ENCODE data around the gene DOCK8.

DOCK8 gene

DNA sequence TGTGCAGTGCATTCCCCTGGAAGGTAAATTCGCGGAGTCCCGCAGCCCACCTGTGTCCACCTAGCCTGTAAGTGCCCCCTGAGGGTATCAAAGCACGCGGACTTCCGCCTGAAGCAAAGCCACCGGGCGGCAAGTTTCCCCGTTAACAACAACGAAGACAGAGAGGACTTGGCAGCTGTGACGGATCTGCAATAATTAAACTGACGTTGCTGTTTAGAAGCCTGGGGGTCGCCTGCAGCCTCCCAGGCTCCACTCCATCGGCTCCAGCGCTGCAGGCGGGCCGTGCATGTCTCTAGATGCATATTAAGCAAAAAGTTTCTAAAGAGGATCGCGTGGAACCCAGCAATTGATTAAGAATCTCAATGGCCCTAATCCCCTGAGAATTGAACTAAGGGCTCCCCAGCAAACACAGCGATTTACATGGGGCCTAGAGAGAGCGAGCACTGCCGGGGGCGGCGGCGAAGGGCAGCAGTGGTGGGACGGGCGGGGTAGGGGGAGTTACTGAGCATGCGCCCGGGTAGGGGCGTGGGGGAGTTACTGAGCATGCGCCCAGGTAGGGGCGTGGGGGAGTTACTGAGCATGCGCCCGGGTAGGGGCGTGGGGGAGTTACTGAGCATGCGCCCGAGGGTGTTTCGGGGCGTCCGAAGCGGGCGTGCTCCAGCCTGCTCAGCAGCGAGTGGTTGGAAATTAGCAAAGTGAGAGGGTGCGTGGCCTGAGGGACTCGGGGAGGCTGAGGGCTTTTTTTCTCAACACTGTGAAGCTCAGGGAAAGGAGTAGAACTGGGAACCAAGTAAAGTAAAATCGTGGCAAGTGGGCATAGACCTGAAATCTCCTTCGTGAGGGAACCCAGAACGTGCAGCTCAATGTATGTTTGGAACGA is 255.2 kb downstream of the DOCK8 start:
- DNase-seq: peak; percentile 90

DNA sequence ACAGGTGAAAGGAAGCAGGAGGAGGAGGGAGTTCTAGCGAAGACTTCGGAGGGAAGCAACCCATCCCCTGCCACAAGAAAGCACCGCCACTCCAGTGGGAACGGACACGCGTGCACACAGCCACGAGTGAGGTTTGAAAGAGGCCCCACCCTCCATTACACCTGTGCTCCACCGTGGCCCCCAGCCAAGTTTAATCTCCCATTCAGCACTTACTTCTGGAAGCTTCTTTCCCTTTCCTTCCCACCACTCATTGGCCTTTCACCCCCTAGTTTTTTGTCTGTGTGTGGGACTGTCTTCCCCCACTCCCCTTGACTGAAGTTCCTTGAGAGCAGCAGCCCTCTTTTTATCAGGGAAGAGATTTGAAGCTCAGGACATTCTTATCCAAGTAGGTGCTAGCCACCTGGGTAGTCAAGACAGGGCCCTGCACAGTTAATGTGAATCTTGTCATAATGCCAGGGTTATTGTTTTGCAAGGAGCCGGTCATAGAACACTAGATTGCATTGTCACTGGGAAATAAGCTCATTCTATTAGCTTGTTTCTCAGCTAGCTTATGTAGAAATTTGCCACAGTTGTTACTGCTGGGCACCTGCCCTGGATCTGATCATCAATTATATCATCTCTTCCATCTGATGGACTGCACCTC is 256.0 kb downstream of the DOCK8 start:
- peak; percentile 51 for DNase-seq

DNA sequence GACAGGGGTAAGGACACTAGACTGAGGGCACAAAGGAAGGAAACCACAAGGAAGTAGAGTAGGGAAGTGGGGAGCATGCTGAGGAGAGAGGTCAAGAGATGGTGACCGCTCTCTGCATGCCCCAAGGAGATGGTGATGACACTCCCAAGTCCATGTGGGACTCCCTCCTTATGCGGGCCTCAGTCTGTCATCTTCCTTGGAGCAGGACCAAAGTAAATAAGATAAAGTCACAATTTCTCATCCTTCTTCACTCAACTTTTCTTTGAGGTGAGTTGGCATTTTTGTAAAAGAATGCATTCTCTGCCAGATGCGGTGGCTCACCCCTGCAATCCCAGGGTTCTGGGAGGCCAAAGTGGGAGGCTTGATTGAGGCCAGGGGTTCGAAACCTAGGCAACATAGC is 256.7 kb downstream of the DOCK8 start:
- no peak for DNase-seq

GRCh38 chr9:472479-473075 is 257.9 kb downstream of the DOCK8 start:
- no peak for DNase-seq

DNA sequence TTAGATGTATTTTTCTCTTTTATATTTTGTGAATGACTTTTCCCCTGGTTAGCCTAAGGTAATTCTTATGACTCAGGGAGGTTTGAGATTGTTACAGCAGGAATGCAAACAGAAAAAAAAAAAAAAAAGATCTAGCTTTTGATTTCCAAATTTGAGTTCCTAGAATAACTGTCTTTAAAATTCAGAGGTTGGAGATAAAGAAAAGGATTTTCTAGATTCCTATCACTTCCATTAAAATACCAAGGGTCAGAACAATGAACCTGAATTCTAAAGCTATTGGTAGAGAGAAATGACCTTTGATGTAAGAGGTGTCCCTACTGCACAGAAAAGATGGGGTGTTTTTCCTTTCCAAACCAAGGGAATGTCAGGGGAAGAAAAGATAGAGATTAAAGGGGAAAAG is 262.5 kb downstream of the DOCK8 start:
- DNase-seq: no peak

DNA sequence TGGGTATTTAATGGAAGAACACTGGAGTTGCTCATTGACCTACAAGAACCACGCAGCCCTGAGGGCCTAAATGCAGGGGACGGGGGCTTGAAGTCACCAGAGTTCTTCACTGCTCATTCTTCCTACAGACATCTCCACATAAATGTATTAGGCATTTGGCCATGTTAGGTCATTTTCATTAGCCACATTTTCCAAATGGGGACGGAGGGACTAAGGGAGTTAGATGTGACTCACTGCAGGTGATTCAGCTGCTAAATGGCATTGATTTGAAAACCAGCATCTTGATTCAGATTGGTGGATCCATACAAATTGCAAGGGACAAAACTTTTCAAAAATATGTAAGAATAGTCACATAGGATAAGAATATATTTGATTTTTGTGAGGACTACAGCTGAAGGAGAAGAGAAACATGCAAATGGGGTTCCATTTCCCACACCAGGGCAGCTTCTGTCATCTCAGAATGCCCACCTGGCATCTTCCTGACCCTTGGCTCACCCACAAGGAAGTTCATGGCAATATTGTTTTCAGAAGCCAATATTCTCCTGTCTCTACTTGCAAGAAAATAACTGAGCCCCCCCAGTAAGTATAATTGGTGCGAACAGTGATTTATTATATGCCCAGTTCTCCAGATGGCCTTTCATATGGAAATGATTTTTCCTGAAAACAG is 264.8 kb downstream of the DOCK8 start:
- no peak for DNase-seq

DNA sequence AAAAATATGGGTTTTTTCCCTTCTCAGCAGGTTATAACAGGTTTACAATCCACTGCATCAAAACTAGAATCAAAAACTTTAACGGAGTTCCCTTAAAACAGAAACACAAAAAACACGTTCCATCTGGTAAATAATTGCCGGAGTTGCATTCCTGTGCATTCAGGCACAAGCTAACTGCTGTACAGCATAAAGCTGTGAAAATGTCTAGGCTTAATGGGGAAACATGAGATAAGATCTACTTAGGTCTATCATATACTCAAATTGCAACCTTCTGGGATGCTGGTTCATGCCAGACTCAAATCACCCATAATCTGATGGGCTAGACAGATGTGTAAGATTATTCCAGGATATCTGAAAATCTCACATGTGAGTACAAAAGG is 265.3 kb downstream of the DOCK8 start:
- DNase-seq: no peak

DNA sequence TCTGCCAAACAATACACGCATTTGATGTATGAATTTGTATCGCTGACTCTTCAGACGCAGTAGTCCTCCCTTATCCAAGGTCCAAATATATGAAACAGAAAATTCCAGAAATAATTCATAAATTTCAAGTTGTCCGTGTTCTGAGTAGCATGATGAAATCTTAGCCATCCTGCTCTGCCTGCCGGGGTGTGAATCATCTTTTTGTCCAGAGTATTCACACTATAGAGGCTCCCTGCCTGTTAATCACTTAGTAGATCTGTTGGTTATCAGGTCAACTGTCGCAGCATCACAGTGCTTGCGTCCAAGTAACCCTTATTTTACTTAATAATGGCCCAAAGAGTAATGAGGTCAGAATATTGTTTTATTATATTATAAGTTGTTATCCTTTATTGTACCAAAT is 268.1 kb downstream of the DOCK8 start:
- no peak for DNase-seq

- DNase-seq: no peak
Measured at GRCh38 chr9:486156-486555, 271.5 kb downstream of the DOCK8 start.

GRCh38 chr9:487429-487828 is 272.8 kb downstream of the DOCK8 start:
- no peak for DNase-seq

DNA sequence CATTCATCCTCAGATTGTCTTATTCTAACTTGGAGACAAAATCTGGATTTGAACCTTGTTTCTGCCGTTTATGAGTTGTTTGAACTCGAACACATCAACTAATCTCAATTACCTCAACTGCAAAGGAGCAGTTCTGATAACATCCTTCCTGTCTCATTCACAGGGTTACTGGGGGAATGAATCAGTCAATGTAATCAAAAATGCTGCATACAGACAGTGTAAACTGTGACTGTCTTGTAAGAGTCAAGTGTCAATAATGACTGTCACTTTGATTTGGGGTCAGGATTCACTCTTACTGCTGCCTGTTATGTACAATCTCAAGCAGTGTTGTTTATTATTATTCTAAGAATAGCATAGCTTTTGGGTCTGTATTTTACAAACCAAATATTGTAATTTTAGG is 273.8 kb downstream of the DOCK8 start:
- DNase-seq: no peak

GRCh38 chr9:489198-490197 is 274.8 kb downstream of the DOCK8 start:
- no peak for DNase-seq

DNA sequence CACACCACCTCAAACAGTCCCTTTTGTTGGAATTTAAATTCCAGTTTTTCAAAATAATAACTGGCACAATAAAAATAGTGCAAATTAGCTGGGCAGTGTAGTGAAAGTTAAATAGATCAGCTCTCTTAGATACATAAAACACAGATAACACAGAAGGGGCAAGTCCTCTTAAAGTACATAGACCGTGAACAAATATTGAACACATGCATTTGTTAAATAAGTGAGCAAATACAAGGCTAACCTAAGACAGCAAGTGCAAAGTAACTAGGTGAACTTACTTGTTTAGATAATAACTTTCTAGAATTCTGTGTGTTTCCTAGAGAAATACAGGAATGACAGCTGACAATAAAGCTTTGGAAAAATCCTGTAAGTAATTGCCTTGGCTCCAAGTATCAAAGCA is 280.1 kb downstream of the DOCK8 start:
- DNase-seq: no peak

DNA sequence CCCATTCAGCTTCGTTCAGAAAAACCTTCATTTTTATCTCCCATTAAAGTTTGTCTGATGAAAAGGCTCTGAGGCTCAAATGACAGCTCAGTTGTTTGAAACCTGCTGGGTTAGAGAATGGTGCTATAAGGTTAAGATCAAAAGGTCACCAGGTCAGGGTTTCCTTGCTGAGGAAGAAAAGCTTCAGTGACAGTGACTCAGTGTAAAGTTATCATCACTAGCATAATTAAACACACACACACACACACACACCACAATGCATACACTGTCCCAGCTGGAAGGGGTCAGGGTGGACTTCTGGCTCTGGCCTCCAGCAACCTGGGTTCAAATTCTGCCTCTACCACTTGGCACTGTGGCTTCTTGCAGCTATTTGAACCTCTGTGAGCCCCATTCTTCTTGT is 281.1 kb downstream of the DOCK8 start:
- DNase-seq: no peak

GRCh38 chr9:503326-503725 is 288.7 kb downstream of the DOCK8 start:
- no peak for DNase-seq

DNA sequence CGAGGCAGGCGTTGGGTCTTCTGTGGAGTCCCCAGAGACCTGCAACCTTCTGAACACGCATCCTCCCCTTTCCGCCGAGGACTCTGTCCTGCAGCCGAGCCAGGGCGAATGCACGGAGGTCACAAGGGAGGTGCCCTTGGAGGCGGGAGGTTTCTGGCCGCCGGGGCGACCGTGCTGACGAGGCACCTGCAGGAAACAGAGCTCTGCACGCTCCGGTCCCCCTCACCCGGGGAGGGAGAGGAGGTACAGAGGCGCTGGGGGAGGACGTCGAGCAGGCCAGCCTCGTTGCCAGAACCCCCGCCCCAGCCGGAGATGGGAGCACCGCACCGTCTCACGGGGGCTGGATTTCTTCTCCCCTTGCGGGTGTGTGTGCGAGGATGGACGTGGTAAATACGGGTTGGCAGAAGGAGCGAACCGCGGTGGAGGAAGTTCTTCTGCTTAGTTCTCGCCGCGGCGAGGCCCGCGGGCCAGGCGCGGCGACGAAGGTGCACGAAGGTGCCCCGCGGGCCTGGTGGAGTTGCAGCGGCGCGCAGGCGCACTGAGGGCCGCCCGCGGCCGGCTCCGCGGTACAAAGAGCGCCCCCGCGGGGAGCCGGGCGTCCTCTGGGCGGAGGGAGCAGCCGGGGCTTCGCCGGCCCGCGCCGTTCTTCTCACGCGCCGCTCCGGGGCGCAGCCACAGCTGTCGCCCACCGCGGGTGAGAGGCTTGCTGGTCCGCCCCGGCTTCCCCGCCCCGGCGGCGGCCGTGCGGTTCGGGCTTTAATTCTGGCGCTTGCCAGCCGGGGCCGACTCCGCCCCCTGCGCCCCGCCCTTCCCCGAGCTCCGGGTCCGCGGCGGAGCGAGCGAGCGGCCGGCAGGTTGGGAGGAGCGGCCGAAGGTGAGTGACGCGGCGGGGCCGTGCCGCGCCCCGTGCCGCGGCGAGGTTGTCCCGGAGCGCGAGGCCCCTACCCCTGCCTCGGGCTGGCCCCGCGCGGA is 289.5 kb downstream of the DOCK8 start, which contains the start of gene KANK1:
Gene KANK1, plus strand, starts transcription at position 815 of the 972 bp plus-strand sequence.
- peak; percentile 82 for DNase-seq

DNA sequence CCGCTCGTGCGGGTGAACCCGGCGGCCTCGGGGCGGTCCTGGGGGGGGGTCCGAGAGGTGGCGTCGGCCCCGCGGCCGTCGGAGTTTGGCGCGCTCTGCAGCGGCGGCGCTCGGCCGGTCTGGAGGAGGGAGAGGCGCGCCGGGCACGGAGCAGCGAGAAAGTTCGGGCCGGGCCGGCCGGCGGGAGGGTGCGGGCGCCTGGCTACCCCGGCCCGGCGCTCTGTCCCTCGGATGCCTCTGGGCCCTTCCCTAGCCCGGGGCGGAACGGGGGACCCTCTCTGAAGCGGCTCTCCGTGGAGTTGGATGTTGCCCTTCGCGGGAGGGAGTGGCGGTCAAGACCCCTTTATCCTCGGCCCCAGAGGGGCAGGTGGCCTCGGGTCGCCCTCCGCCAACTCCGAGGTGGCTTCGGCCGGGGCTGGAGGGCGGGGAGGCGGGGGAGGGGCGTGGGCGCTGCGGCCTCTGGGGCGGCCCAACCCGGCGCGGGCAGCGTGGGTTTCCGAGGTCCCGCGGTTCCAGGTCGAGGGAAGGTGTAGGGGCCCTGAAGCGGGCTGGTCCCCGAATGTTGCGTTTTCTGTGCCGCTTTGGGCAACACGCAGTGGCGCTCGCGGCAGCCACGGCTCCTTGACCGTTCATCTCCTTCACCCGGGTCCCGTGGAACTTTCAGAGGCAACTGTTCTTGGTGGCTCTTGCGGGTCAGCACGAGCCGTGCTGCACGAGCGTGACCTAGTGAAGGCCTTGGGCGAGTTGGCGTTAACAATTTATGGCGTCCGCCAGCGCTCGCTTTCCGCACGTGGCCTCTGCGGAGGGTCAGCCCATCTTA is 290.5 kb downstream of the DOCK8 start:
- DNase-seq: peak; percentile 4

DNA sequence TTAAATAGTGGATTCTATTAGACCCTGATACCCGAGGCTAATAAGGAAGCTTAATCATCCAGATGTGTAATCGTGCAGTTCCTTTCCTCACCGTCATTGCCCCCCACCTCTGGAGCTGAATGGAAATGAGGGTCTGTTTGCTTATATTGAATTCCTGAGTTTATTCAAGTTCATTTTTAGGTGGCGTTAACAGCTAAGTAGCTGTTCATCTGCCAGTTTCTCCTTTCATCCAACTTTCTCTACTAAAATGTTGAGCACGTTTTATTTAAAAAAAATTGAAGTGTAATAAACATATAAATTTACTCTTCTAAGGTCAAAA is 291.0 kb downstream of the DOCK8 start:
- DNase-seq: no peak

- no peak for DNase-seq
Measured at GRCh38 chr9:506281-506680, 291.6 kb downstream of the DOCK8 start.

- DNase-seq: no peak
Measured at GRCh38 chr9:511861-512260, 297.2 kb downstream of the DOCK8 start.
